NB4 (cell line): ENCODE data around the gene SIRPB1.
"Not testable (repeated sequence)": the region's sequence is repeated elsewhere in the genome, so short reads cannot be mapped to it uniquely, and the experiment has no call there.

Source experiments
- DNase-seq: peaks from one replicate; pipeline ENCODE4 v3.0.0; 2010; ENCODE audit warnings: low read depth
- H3K4me3 ChIP-seq: one replicate; pipeline ENCODE4 v1.5.1; 2011; ENCODE audit warnings: mild to moderate bottlenecking, low read depth, low read length, moderate library complexity
- CTCF ChIP-seq: IDR thresholded peaks from one replicate; pipeline ENCODE4 v1.5.1; 2012; ENCODE audit warnings: low read depth, low read length
- MAX ChIP-seq: IDR thresholded peaks from 2 replicates; pipeline ENCODE4 v1.6.1; 2011; ENCODE audit warnings: low read depth, low read length
- MYC ChIP-seq: IDR thresholded peaks from 2 replicates; pipeline ENCODE4 v1.6.1; 2011; ENCODE audit warnings: low read depth, low read length
- POLR2A ChIP-seq: IDR thresholded peaks from 2 replicates; pipeline ENCODE4 v1.6.1; 2011; ENCODE audit warnings: mild to moderate bottlenecking; ENCODE audit not compliant: insufficient read length; ENCODE audit errors: extremely low read depth

Gene SIRPB1

GRCh38 chr20:1644101-1644962 lies 24.5 kb upstream of the SIRPB1 start:
- no peak for TF ChIP-seq CTCF
- TF ChIP-seq POLR2A = no peak
- TF ChIP-seq MYC = no peak
- TF ChIP-seq MAX = no peak
- H3K4me3 ChIP-seq = no peak overlapping the region
- no peak for DNase-seq

- H3K4me3 ChIP-seq, DNase-seq: not testable (repeated sequence)
Observed at GRCh38 chr20:1638643-1639042, 18.8 kb upstream of the SIRPB1 start.

GRCh38 chr20:1637755-1638154 lies 17.9 kb upstream of the SIRPB1 start:
- no peak overlapping the region for H3K4me3 ChIP-seq
- no peak for DNase-seq
- TF ChIP-seq MAX (no peak), MYC (no peak), CTCF (no peak), POLR2A (no peak)

GRCh38 chr20:1637226-1637625 lies 17.4 kb upstream of the SIRPB1 start:
- no peak for DNase-seq
- TF ChIP-seq POLR2A (no peak), MAX (no peak)
- H3K4me3 ChIP-seq = no peak overlapping the region

- no peak for TF ChIP-seq MYC
- no peak for TF ChIP-seq POLR2A
- TF ChIP-seq CTCF = peak; percentile 33
- DNase-seq = peak; percentile 68
Observed at GRCh38 chr20:1636621-1637020, 16.8 kb upstream of the SIRPB1 start.

GRCh38 chr20:1635291-1635979 lies 15.6 kb upstream of the SIRPB1 start:
- no peak overlapping the region for H3K4me3 ChIP-seq
- TF ChIP-seq MAX = no peak
- TF ChIP-seq CTCF = no peak
- no peak for TF ChIP-seq POLR2A
- TF ChIP-seq MYC = no peak

More at GRCh38 chr20:1636621-1637020, 16.8 kb upstream of the SIRPB1 start:
- no peak overlapping the region for H3K4me3 ChIP-seq

More at GRCh38 chr20:1635291-1635979, 15.6 kb upstream of the SIRPB1 start:
- no peak for DNase-seq
